Right kidney (tissue), 1 donor: ENCODE results near the gene ZFYVE28.

Source experiments
- DNase-seq: peaks from one replicate; pipeline ENCODE4 v3.0.0-alpha.2; 2016

ZFYVE28 gene

DNA sequence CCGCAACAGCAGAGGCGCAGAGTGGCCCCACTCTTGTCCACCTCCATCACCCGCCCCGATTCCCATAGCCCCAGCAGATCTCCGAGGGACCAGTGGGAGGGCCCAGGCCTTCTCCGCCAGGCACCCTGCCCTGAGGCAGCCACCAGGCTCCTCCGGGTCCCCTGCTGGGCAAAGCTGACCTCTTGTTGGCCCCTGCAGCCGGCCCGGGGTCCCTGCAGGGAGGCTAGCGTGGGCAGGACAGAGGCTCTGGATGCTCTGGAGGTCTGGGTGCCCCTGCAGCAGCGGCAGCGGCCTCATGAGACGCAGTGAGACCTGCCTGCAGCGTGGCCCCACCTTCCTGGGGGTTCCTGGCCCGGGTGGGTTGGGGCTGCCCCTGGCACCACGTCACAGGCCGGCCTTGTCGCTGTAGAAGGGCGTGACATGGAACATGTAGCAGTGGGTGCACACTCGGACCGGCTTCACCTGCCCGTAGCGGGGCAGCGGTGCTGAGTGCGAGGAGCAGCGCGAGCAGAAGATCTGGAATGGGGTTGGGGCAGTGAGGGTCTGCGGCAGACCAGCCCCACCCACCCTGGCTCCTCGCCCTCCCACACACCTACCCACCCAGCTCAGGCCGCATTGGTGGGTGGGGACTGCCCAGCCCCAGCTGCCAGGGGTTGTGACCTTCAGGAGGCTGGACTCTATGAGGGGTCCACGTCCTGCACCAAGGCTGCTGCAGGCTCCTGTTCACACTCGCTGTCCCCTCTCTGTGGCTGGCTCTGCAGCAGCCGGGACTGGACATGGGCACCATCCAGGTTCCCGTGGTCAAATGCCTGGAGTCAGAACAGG lies 147.9 kb downstream of the ZFYVE28 start:
- no peak for DNase-seq

DNA sequence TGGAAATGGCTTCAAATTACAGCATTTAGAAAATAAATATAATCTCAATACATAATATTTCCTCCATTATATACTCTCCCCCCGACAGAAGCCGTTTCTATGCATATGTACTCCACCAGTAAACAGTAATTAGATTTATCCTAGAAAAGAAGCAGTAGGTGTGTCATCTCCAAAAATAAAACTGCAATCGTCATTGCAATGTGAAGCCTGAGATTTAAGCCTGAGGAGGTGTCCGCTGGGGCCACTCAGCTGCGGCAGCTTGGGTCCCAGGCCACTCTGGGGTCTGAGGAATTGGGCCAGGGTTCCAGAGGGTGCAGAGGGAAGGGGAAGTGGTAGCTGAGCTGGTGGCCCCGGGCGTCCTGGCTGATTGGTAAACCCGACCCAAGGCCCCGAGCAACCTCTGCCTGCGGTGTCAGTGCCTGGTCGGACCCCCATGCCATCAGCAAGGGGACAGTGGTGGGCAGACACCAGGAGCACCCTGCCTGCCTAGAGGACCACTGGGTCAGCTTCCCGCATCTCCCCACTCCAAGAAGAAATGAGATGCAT lies 148.8 kb downstream of the ZFYVE28 start:
- DNase-seq = no peak

DNA sequence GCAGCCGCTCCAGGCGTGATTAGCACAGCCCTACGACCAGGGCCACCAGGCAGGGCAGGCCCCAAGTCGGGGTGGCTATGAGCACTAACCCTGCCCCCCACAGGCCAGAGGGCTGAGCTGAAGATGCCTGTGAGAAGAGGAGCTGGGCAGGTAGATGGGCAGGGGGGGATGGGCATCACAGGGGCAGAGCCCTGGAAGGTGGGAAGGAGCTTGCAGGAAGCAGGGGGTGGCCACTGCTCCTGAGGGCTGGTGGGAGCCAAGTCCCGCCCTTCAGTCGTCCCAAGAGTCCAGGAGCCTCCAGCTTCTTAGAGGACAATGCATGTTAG lies 149.3 kb downstream of the ZFYVE28 start:
- no peak for DNase-seq

DNA sequence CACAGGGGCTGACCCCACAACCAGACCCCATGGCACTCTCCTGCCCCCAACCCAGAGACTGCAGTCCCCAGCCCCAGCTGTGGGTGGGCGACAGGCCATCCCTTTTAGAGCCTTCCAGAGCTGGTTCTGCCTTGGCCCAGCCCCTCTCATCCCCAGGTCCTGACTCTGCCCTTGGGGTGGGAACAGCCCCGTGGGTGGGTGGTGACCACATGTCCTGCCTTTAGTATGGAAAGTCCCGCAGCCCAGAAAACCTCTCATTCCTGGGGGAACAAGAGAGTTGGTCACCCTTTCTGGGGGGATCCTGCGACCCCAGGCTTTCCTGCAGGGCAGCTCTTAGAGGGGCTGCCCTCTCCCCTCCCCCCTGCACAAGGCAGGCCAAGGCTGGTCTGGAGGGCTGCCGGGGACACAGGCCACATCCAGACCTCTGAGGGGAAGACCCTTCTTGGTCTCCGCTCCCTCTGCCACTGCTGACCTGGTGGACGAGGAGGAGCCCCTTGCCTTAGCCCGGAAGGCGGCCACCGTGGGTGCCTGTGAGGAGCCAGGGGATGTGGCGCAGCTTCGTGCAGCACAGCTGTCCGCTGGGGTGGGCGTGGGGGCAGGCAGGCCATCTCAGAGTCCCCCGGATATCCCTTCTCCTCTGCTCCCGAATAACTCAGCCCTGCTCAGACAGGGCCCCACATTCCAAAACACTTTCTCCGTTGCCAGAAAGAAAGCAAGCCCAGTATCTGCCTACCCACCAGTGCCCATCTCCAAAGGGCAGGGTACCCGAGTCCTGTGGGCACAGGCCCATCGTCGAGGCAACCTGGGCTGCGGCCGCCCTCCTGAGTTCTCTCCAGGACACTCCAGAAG lies 149.9 kb downstream of the ZFYVE28 start:
- no peak for DNase-seq

DNA sequence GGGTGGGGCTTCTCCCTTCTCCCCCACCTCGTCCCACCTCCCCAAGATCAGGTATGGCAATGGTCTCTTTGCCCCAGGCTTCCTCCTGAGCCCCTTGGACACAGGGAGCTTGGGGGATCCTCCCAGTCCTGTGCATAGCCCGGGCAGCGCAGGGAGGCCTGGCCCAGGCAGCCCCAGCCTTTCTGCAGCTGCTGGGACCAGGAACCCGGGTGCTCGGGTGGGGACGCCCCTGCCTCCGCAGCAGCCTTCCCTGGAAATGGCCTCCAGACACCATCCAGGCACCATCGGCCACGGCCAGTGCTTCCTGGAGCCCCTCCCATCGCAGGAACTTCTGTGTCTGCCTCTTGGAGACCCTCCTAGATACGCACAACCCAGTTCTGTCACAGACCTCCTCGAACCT lies 150.6 kb downstream of the ZFYVE28 start:
- DNase-seq = no peak

- no peak for DNase-seq
Measured at GRCh38 chr4:2267320-2267811, 151.1 kb downstream of the ZFYVE28 start.

GRCh38 chr4:2266821-2267220 lies 151.6 kb downstream of the ZFYVE28 start:
- DNase-seq = no peak

- DNase-seq = no peak
Measured at GRCh38 chr4:2266181-2266580, 152.3 kb downstream of the ZFYVE28 start.

- no peak for DNase-seq
Measured at GRCh38 chr4:2265113-2266110, 153.0 kb downstream of the ZFYVE28 start.

DNA sequence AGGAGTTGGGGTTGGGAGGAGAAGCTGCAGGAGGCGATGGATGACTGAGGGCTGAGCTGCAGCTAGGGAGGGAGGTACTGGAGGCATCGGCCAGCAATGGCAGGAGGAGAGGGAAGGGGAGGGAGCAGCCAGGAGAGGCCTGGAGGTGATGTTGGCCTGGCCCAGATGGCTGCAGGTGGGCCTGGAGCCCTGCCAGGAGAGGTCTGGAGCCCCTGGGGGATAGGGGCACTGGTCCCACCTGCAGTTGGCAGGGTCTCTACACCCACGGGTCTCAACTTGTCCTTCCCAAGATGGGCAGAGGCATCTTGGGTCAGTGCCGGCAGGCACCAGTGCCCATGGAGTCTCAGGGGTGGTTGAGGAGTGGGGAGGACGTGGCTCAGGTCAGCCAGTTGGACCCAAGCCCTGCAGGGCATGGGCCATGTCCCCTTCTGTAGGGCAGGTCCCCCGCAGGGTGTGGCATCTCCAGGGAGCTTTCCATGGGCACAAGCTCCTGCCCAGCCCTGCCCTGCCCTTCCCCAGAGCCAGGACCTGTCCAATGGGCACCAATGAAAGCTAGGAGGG lies 153.9 kb downstream of the ZFYVE28 start:
- no peak for DNase-seq

GRCh38 chr4:2263926-2264321 lies 154.5 kb downstream of the ZFYVE28 start:
- DNase-seq = no peak

- DNase-seq = no peak
Measured at GRCh38 chr4:2262944-2263250, 155.5 kb downstream of the ZFYVE28 start.

DNA sequence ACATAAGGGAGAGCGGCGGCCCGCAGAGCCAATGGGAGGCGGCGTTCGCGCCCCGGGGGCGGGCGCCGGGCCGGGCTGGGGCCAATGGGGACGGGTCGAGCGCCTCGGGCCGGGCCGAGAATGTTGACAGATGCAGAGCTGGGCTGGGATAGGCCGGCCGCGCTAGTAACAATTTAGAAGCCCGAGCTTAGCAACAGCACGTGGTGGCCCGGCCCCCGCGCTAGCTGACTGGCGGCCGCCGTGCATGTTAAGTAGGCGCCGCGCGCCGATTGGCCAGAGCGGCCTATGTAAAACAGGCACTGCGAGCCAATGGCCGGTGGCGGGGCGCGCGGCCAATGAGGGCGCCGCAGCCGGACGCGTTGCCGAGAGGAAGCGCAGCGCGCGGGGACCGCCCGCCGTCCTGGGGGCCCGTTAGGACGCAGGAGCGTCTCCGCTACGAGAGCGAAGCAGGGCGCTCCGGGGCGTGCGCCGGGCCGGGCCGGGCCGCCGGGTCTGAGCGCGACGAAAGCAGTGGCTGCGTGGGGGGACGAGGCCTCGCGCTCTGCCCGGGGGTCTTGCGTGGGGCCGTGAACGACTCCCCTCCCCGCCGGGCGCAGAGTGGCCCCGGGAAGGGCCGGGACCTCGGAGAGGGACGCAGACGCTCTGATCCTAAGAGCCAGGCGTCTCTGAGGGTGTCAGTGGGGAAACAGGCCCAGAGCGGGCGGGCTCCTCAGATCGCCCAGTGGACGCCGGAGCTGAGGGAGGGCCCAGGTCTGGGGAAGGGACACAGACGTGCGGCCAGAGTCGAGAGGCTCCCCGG lies 156.1 kb downstream of the ZFYVE28 start:
- peak; percentile 94 for DNase-seq

DNA sequence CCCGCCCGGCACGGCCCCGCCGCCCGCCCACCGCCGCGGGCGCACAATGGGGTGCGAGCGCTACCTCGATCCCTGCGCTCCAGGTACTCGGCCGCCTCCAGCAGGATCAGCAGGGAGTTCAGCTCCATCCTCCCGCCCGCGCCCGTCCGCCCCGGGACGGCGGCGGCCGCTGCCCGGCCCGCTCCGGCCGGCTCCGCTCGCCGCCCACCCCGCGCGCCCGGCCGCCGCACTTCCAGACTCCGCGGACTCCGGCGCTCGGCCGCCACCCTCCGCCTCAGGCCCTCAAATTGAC lies 156.6 kb downstream of the ZFYVE28 start, which contains the start of gene MXD4:
Gene MXD4 (minus strand): TSS at position 257 of the 292 bp plus-strand sequence. CDS start 129 bp downstream, at position 128.
- DNase-seq = no peak

GRCh38 chr4:2261110-2261852 lies 157.2 kb downstream of the ZFYVE28 start:
- DNase-seq = peak; percentile 58

DNA sequence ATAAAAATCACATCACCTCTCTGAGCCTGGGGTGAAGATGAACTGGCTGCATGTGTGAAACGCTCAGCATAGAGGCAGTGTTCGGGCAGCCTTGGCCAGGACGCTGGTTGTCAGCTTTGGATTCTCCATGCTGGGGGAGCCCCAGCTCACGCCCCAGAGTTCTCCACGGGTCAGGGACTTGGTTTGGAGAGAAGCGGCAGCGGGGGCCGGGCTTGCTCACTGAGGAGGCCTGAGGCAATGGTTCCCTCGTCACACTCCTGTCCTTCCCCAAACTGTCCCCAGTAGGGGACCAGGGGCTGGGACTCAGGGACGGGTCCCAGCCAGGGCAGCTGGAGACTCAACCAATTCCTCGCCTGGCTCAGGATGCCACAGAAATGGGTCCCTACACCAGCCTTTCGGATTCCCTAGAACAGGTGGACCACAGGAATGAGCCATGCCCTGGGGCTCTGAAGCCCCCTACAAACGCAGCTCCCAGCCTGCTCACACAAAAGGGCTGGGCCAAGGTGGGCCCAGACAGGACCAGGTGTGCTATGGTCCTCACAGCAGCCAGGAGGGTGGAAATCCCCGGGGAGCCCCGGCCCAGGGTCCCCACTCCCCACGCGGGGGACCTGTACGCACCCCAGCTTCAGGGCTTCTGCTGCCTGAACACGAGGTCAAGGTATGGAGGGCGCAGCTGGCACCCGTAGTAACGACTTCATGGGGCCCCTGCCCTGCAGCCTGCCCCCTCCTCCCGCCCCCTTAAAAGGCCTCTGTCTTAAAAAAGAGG lies 157.9 kb downstream of the ZFYVE28 start:
- DNase-seq = no peak

GRCh38 chr4:2259541-2260343 lies 158.7 kb downstream of the ZFYVE28 start:
- DNase-seq = no peak

DNA sequence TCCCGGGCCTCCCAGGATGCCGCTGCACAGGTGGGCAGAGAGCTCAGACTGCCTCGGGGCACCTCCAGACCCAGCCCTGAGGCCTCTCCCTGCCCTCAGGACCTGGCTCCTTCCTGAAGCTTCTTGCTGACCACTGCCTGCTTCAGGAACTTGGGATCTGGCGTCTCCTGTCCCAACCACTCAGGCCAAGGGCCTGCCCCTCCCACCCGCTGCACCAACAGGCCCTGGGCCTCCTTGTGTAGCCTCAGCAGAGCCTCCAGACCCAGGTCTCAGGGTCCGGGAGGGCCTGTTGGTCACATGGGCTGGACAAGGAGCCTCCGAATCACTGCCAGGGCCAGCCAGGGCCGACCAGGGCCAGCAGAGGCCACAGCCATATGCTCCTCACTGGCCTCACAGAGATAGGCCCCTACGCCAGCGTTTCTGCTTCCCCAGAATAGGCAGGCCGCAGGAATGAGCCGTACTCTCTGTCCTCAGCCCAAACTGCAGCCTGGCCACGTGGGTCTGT lies 159.4 kb downstream of the ZFYVE28 start:
- no peak for DNase-seq
